H4 (cell line): ENCODE results near the gene SLC22A9. TPM values are rescaled to one million over a fixed set of nuclear protein-coding genes. Genes with fewer than 3 reads are reported as not detected.

ENCODE experiments used
- DNase-seq: peaks from one replicate; pipeline ENCODE4 v3.0.0-alpha.2; 2015; ENCODE audit warnings: low spot score
- total RNA-seq: library from RNA; depleted of rRNA; stranded (reverse); fragments of >200 nt; shearing (Covaris generic); gene quantifications from 2 replicates; pipeline ENCODE4 v1.2.3, GENCODE V29; 2014; rRNA removed

Gene SLC22A9
- total RNA-seq, 1 experiment from 2014 or later: not detected

DNA sequence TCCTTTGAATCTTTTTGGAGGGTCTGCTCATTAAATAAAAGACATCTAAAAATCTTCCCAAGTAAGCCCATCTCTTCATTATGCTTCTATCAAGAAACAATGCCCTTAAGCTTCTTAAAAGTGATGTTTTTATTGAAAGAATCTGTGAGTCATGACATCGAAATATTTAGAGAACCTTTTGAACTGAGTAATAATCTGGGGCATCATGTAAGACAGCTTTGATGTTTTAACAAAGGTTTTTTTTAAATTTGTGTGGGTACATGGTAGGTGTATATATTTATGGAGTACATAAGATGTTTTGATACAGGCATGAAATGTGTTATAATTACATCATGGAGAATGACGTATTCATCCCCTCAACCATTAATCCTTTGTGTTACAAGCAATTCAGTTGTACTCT is 74.6 kb downstream of the SLC22A9 start:
- DNase-seq: no peak

DNA sequence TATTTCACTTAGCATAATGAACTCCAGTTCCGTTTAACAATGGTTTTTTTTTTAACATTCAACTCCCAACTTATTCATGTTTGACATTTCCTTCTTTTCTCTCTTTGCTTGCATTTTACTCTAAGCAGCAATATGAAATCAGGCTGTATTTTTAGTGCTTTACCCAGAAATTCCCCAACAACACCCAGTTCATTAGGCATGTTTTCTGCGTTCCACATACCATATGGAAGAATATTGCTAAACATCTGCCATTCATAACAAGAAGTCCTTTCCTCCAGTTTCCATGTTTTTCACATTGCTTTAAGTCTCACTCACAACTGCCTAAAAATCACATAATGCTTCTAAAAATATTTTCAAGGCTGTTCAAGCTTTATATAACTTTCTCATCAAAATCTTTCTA is 75.5 kb downstream of the SLC22A9 start:
- DNase-seq: no peak

DNA sequence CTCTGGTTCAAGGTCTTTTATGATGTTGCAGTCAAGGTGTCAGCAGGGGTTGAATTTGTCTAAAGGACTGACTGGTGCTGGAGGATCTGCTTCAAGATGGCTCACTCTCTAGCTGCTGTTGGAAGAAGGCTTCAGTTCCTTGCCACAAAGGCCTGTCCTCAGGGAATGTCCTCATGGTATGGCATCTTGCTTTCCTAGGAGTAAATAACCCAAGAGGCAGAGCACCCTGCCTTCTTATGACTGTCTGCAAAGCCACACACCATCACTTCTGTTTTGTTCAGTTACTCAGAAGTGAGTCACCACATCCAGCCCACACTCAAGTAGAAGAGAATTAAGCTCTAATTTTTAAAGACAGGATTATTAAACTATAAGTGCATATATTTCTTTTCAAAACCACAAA is 76.1 kb downstream of the SLC22A9 start:
- no peak for DNase-seq

DNA sequence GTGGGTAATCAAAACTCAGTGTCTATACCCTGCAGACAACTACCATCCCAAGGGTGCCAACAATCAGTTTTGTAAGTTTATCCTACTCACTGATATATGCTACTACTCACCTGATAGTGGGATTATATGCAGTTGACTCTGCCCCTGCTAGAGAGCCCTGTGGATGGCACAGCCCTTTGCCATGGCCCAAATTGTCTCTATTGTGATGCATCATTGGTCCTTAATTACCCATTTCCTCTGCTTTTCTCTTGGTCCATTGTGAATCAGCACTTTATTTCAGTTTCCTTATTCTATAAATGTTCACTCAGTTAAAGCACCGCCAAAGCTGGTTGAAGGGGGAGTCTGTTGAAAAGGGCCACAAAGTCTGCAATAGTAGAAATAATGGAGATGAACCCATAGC is 79.1 kb downstream of the SLC22A9 start:
- no peak for DNase-seq

DNA sequence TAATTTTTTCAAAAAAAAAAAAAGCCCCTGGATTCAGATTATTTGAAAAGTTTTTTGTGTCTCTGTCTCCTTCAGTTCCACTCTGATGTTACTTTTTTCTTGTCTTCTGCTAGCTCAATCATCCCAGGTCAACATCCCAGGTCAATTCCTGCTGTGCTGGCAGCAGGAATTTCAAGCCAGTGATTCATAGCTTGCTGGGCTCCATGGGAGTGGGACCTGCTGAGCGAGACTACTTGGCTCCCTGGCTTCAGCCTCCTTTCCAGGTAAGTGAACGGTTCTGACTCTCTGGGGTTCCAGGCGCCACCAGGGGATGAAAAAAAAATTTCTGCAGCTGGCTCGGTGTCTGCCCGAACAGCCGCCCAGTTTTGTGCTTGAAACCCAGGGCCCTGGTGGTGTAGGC is 90.0 kb downstream of the SLC22A9 start:
- no peak for DNase-seq

Other genes with a start within 250 kb of the SLC22A9 start
- not detected in 2 replicates for gene SLC22A24, start 225.6 kb upstream of the SLC22A9 start, total RNA-seq
- gene SLC22A25, start 126.2 kb upstream of the SLC22A9 start, total RNA-seq: not detected in 2 replicates
- gene PLAAT5, start 121.4 kb downstream of the SLC22A9 start, total RNA-seq: not detected in 2 replicates
- gene LGALS12, start 136.3 kb downstream of the SLC22A9 start, total RNA-seq: 0.80 and 1.4 TPM in 2 replicates
- 49.3 and 72.0 TPM in 2 replicates for gene PLAAT4, start 167.0 kb downstream of the SLC22A9 start, total RNA-seq
- not detected in 2 replicates for gene PLAAT2, start 193.6 kb downstream of the SLC22A9 start, total RNA-seq
- gene PLAAT3, start 244.6 kb downstream of the SLC22A9 start, total RNA-seq: 4.7 and 9.0 TPM in 2 replicates